Peyer's patch (tissue), 4 donors: ENCODE results near the gene ZNF407. TPM values are rescaled to one million over a fixed set of nuclear protein-coding genes. Genes with fewer than 3 reads are reported as not detected.

ENCODE experiments used
- DNase-seq, 3 donors: peaks; one replicate each; pipeline ENCODE4 v3.0.0-alpha.2; 2017 to 2019
- H3K27ac ChIP-seq, 4 donors: fragments of 200-600 bp; sonication (generic); one replicate each; pipeline ENCODE4 v1.5.1; 2016 to 2019
- H3K27me3 ChIP-seq, 2 donors: fragments of 200-600 bp; sonication (generic); one replicate each; pipeline ENCODE4 v1.5.1; 2019
- H3K36me3 ChIP-seq, 3 donors: fragments of 200-600 bp; sonication (generic); one replicate each; pipeline ENCODE4 v1.5.1; 2016 to 2019
- H3K4me1 ChIP-seq, 4 donors: fragments of 200-600 bp; sonication (generic); one replicate each; pipeline ENCODE4 v1.5.1; 2016 to 2019
- H3K4me3 ChIP-seq, 4 donors: fragments of 200-600 bp; sonication (generic); 1 replicate in 3 of 4; 2 replicates in 1 of 4; pipeline ENCODE4 v1.5.1; 2016 to 2019; ENCODE audit warnings: mild to moderate bottlenecking in 1 of 4
- H3K9me3 ChIP-seq, 4 donors: fragments of 200-600 bp; sonication (generic); one replicate each; pipeline ENCODE4 v1.5.1; 2016 to 2019; ENCODE audit warnings: mild to moderate bottlenecking in 1 of 4
- CTCF ChIP-seq, 6 experiments: fragments of 450-650 bp in 4 of 6; fragments of 200-600 bp in 2 of 6; sonication (generic) in 1 of 6; IDR thresholded peaks; one replicate each; pipeline ENCODE4 v1.5.1; 2017 to 2019; ENCODE audit warnings: antibody characterized with exemption in 6 of 6, mild to moderate bottlenecking in 3 of 6, moderate library complexity in 1 of 6
- POLR2A ChIP-seq, 2 donors: fragments of 450-650 bp; IDR thresholded peaks; one replicate each; pipeline ENCODE4 v1.5.1; 2017; ENCODE audit warnings: antibody characterized with exemption in 2 of 2, mild to moderate bottlenecking in 2 of 2, moderate library complexity in 2 of 2
- total RNA-seq, 4 donors: library from RNA; depleted of rRNA; stranded (reverse); fragments of >200 nt; gene quantifications; one replicate each; pipeline ENCODE4 v1.1.0, GENCODE V29; 2016

Gene ZNF407
- total RNA-seq, 4 donors from 2014 or later = 24.0 to 54.5 (median 32.3) TPM

GRCh38 chr18:74957588-74958224, 360.0 kb downstream of the ZNF407 start:
- Histone ChIP-seq H3K9me3 (no peaks in the 10 kb centered on the region), H3K4me3 (no peak overlapping the region), H3K4me1 (no peaks in the 10 kb centered on the region), H3K27ac (no peak overlapping the region), H3K36me3 (no peaks in the 10 kb centered on the region), H3K27me3 (no peaks in the 10 kb centered on the region)
- no peak for DNase-seq
- TF ChIP-seq POLR2A (IDR thresholded peaks at IDR 0.05) (no peak), CTCF (IDR thresholded peaks at IDR 0.05) (no peak)

GRCh38 chr18:74959216-74959615, 361.5 kb downstream of the ZNF407 start:
- DNase-seq = no peak
- Histone ChIP-seq H3K4me3 (no peak overlapping the region), H3K36me3 (no peaks in the 10 kb centered on the region), H3K27ac (no peak overlapping the region), H3K27me3 (no peaks in the 10 kb centered on the region), H3K9me3 (no peaks in the 10 kb centered on the region), H3K4me1 (no peaks in the 10 kb centered on the region)
- no peak for TF ChIP-seq POLR2A (IDR thresholded peaks at IDR 0.05)

- no peak for TF ChIP-seq CTCF (IDR thresholded peaks at IDR 0.05)
- TF ChIP-seq POLR2A (IDR thresholded peaks at IDR 0.05) = no peak
Observed at GRCh38 chr18:74961596-74961995, 363.9 kb downstream of the ZNF407 start.

GRCh38 chr18:74963820-74964446, 366.3 kb downstream of the ZNF407 start:
- Histone ChIP-seq H3K36me3 (no peaks in the 10 kb centered on the region), H3K27ac (no peak overlapping the region), H3K4me1 (no peaks in the 10 kb centered on the region), H3K9me3 (no peaks in the 10 kb centered on the region), H3K27me3 (no peaks in the 10 kb centered on the region), H3K4me3 (no peak overlapping the region)
- TF ChIP-seq POLR2A (IDR thresholded peaks at IDR 0.05) (no peak), CTCF (IDR thresholded peaks at IDR 0.05) (peak in 4 of 6 experiments; percentile 9 to 42 (median 40))
- no peak for DNase-seq

More at GRCh38 chr18:74961596-74961995, 363.9 kb downstream of the ZNF407 start:
- Histone ChIP-seq H3K27ac (no peak overlapping the region), H3K4me3 (no peak overlapping the region), H3K4me1 (no peaks in the 10 kb centered on the region), H3K9me3 (no peaks in the 10 kb centered on the region), H3K36me3 (no peaks in the 10 kb centered on the region), H3K27me3 (no peaks in the 10 kb centered on the region)
- DNase-seq = no peak

- Histone ChIP-seq H3K27ac (no peak overlapping the region), H3K36me3 (no peaks in the 10 kb centered on the region), H3K4me1 (no peaks in the 10 kb centered on the region), H3K9me3 (no peaks in the 10 kb centered on the region), H3K27me3 (no peaks in the 10 kb centered on the region), H3K4me3 (no peak overlapping the region)
- no peak for DNase-seq
- TF ChIP-seq CTCF (IDR thresholded peaks at IDR 0.05) (no peak), POLR2A (IDR thresholded peaks at IDR 0.05) (no peak)
Observed at GRCh38 chr18:74965682-74966081, 368.0 kb downstream of the ZNF407 start.

GRCh38 chr18:74967438-74967837, 369.8 kb downstream of the ZNF407 start:
- DNase-seq = no peak
- H3K27me3 ChIP-seq = no peaks in the 10 kb centered on the region
- no peak overlapping the region for H3K27ac ChIP-seq
- no peaks in the 10 kb centered on the region for H3K4me1 ChIP-seq
- TF ChIP-seq POLR2A (IDR thresholded peaks at IDR 0.05) = no peak
- TF ChIP-seq CTCF (IDR thresholded peaks at IDR 0.05) = no peak
- H3K4me3 ChIP-seq = no peak overlapping the region
- H3K9me3 ChIP-seq = no peaks in the 10 kb centered on the region
- no peaks in the 10 kb centered on the region for H3K36me3 ChIP-seq
